SH-SY5Y (cell line): ENCODE results near the gene ZSWIM9.

ENCODE experiments used
- GATA2 ChIP-seq: IDR thresholded peaks from 2 replicates; pipeline ENCODE4 v1.6.1; 2011; ENCODE audit warnings: mild to moderate bottlenecking, low read depth, low read length
- GATA3 ChIP-seq: IDR thresholded peaks from 2 replicates; pipeline ENCODE4 v1.6.1; 2011; ENCODE audit warnings: low read depth, mild to moderate bottlenecking, low read length, moderate library complexity

- TF ChIP-seq GATA2 = no peak
- no peak for TF ChIP-seq GATA3
Observed at GRCh38 chr19:48239120-48239519, 68.6 kb downstream of the ZSWIM9 start.
